Natural killer cell (primary cell): ENCODE results near the gene SLC4A4. TPM values are rescaled to one million over a fixed set of nuclear protein-coding genes. Genes with fewer than 3 reads are reported as not detected.

Experiments
- ATAC-seq, 3 donors: fragments of 150-1000 bp in 2 of 3; fragments of 200-7000 bp in 1 of 3; cut with Tn5 transposase; 1 replicate in 1 of 3; 2 replicates in 2 of 3; pipeline ENCODE4 v1.10.0; 2021; ENCODE audit warnings: mild to moderate bottlenecking in 2 of 3, moderate library complexity in 2 of 3
- DNase-seq, 2 donors: peaks; one replicate each; pipeline versions ENCODE4 v3.0.0 to v3.0.0-alpha.2; 2013 to 2021; ENCODE audit warnings: mixed read lengths in 1 of 2
- H3K27ac ChIP-seq: one replicate; pipeline ENCODE4 v1.5.1; 2013; ENCODE audit warnings: mild to moderate bottlenecking, low read length
- H3K27me3 ChIP-seq: one replicate; pipeline ENCODE4 v1.6.1; 2013; ENCODE audit warnings: low read length; ENCODE audit not compliant: control insufficient read depth, insufficient read depth
- H3K36me3 ChIP-seq: one replicate; pipeline ENCODE4 v1.6.1; 2013; ENCODE audit warnings: low read length; ENCODE audit not compliant: control insufficient read depth, insufficient read depth
- H3K4me1 ChIP-seq: one replicate; pipeline ENCODE4 v1.6.1; 2013; ENCODE audit warnings: low read length; ENCODE audit not compliant: control insufficient read depth, insufficient read depth
- H3K4me3 ChIP-seq: one replicate; pipeline ENCODE4 v1.5.1; 2013; ENCODE audit warnings: low read length
- H3K9me3 ChIP-seq: one replicate; pipeline ENCODE4 v1.6.1; 2013; ENCODE audit warnings: low read length; ENCODE audit not compliant: control insufficient read depth, insufficient read depth
- H3K27ac Mint-ChIP-seq, 2 donors: one replicate each; pipeline ENCODE4 v1.8.0; 2022; ENCODE audit warnings: mild to moderate bottlenecking in 2 of 2, mixed read lengths in 2 of 2, moderate library complexity in 1 of 2
- H3K27me3 Mint-ChIP-seq, 2 donors: one replicate each; pipeline ENCODE4 v1.8.0; 2022; ENCODE audit warnings: low read depth in 2 of 2, mixed read lengths in 2 of 2
- H3K36me3 Mint-ChIP-seq: one replicate; pipeline ENCODE4 v1.8.0; 2022; ENCODE audit warnings: mixed read lengths
- H3K4me1 Mint-ChIP-seq, 2 donors: one replicate each; pipeline ENCODE4 v1.8.0; 2022; ENCODE audit warnings: mixed read lengths in 2 of 2
- H3K4me3 Mint-ChIP-seq: one replicate; pipeline ENCODE4 v1.8.0; 2022; ENCODE audit warnings: mild to moderate bottlenecking, moderate library complexity, mixed read lengths
- H3K9me3 Mint-ChIP-seq, 2 donors: one replicate each; pipeline ENCODE4 v1.8.0; 2022; ENCODE audit warnings: mixed read lengths in 2 of 2
- CTCF ChIP-seq: fragments of 200-600 bp; IDR thresholded peaks from one replicate; pipeline ENCODE4 v1.8.0; 2022; ENCODE audit warnings: antibody characterized with exemption
- WGBS: methylation state at CpG from one replicate; pipeline ENCODE4 v1.1.7; 2013; ENCODE audit warnings: missing lambda C conversion rate; ENCODE audit not compliant: insufficient coverage; 5-methylcytosine and 5-hydroxymethylcytosine counted together
- intact Hi-C: fragments of 100-400 bp; cut with micrococcal nuclease; formaldehyde crosslinking; loops from one replicate; pipeline ENCODE4 v1.14.2; 2022
- total RNA-seq, 4 donors: library from RNA; stranded (reverse); fragments of 120-200 nt in 1 of 4; gene quantifications; one replicate each; pipeline versions ENCODE4 v1.2.3 to v1.2.4, GENCODE V29; 2013 to 2022

Gene SLC4A4
- total RNA-seq, 3 donors from 2014 or later (not counting 1 experiment from before 2014, with no cell fraction given): 17.9 to 20.4 (median 19.1) TPM

GRCh38 chr4:71361476-71361875 is 22.7 kb downstream of the SLC4A4 start:
- no peak overlapping the region for H3K4me3 ChIP-seq
- intact Hi-C loops: no loop called here
- no peak overlapping the region for H3K27ac ChIP-seq
- DNase-seq (no peak), ATAC-seq (no peak)
- H3K4me1 Mint-ChIP-seq: peaks cover 4 to 9% of the 10 kb centered on the region in 2 donors
- no peaks in the 10 kb centered on the region for H3K4me1 ChIP-seq
- no peaks in the 10 kb centered on the region for H3K27me3 ChIP-seq
- H3K36me3 Mint-ChIP-seq: peaks cover 7% of the 10 kb centered on the region
- TF ChIP-seq CTCF: no peak
- no peak overlapping the region for H3K4me3 Mint-ChIP-seq
- H3K36me3 ChIP-seq: no peaks in the 10 kb centered on the region
- H3K27ac Mint-ChIP-seq: no peak overlapping the region
- no peaks in the 10 kb centered on the region for H3K9me3 Mint-ChIP-seq
- no peaks in the 10 kb centered on the region for H3K27me3 Mint-ChIP-seq
- H3K9me3 ChIP-seq: no peaks in the 10 kb centered on the region

- no peaks in the 10 kb centered on the region for H3K36me3 ChIP-seq
Observed at GRCh38 chr4:71366766-71367165, 27.9 kb downstream of the SLC4A4 start.

GRCh38 chr4:71367546-71367945 is 28.7 kb downstream of the SLC4A4 start:
- Histone ChIP-seq H3K27ac (no peak overlapping the region), H3K4me1 (no peaks in the 10 kb centered on the region), H3K9me3 (no peaks in the 10 kb centered on the region), H3K36me3 (no peaks in the 10 kb centered on the region), H3K27me3 (no peaks in the 10 kb centered on the region), H3K4me3 (no peak overlapping the region)
- intact Hi-C loops: no loop called here
- Mint-ChIP-seq H3K36me3 (no peaks in the 10 kb centered on the region), H3K9me3 (no peaks in the 10 kb centered on the region), H3K4me1 (peaks cover 9 to 10% of the 10 kb centered on the region in 2 donors), H3K4me3 (no peak overlapping the region), H3K27me3 (no peaks in the 10 kb centered on the region), H3K27ac (no peak overlapping the region)
- WGBS: no CpG with 5 or more reads among the region's 2 CpGs
- TF ChIP-seq CTCF: no peak
- DNase-seq (no peak), ATAC-seq (no peak)

More at GRCh38 chr4:71366766-71367165, 27.9 kb downstream of the SLC4A4 start:
- no peaks in the 10 kb centered on the region for H3K36me3 Mint-ChIP-seq
- H3K27me3 ChIP-seq: no peaks in the 10 kb centered on the region
- ATAC-seq: no peak
- no peak overlapping the region for H3K4me3 ChIP-seq
- no peaks in the 10 kb centered on the region for H3K4me1 ChIP-seq
- TF ChIP-seq CTCF: no peak
- H3K4me1 Mint-ChIP-seq: peaks cover 9 to 10% of the 10 kb centered on the region in 2 donors
- H3K27ac Mint-ChIP-seq: no peak overlapping the region
- H3K27ac ChIP-seq: no peak overlapping the region
- no peaks in the 10 kb centered on the region for H3K9me3 ChIP-seq
- H3K4me3 Mint-ChIP-seq: no peak overlapping the region
- H3K9me3 Mint-ChIP-seq: no peaks in the 10 kb centered on the region
- DNase-seq: no peak
- H3K27me3 Mint-ChIP-seq: no peaks in the 10 kb centered on the region
- intact Hi-C loops: no loop called here
- 83% methylated on average over 2 of the region's 3 CpGs for WGBS

GRCh38 chr4:71368906-71369305 is 30.1 kb downstream of the SLC4A4 start:
- ATAC-seq (no peak), DNase-seq (no peak)
- no peaks in the 10 kb centered on the region for H3K36me3 ChIP-seq
- Mint-ChIP-seq H3K9me3 (no peaks in the 10 kb centered on the region), H3K36me3 (no peaks in the 10 kb centered on the region), H3K4me1 (peaks cover 2 to 10% of the 10 kb centered on the region in 2 donors), H3K4me3 (no peak overlapping the region), H3K27me3 (no peaks in the 10 kb centered on the region), H3K27ac (no peak overlapping the region)
- intact Hi-C loops: no loop called here
- WGBS: 82% methylated on average over 12 of the region's 12 CpGs
- no peaks in the 10 kb centered on the region for H3K9me3 ChIP-seq
- H3K27me3 ChIP-seq: no peaks in the 10 kb centered on the region
- H3K27ac ChIP-seq: no peak overlapping the region
- H3K4me3 ChIP-seq: no peak overlapping the region
- no peak for TF ChIP-seq CTCF
- no peaks in the 10 kb centered on the region for H3K4me1 ChIP-seq
